Peyer's patch (tissue), 4 donors: Measurements from ENCODE around the gene STEAP1B. TPM values are rescaled to one million over a fixed set of nuclear protein-coding genes. Genes with fewer than 3 reads are reported as not detected.

Experiments
- DNase-seq, 3 donors: peaks; one replicate each; pipeline ENCODE4 v3.0.0-alpha.2; 2017 to 2019
- H3K27ac ChIP-seq, 4 donors: fragments of 200-600 bp; sonication (generic); one replicate each; pipeline ENCODE4 v1.5.1; 2016 to 2019
- H3K27me3 ChIP-seq, 2 donors: fragments of 200-600 bp; sonication (generic); one replicate each; pipeline ENCODE4 v1.5.1; 2019
- H3K36me3 ChIP-seq, 3 donors: fragments of 200-600 bp; sonication (generic); one replicate each; pipeline ENCODE4 v1.5.1; 2016 to 2019
- H3K4me1 ChIP-seq, 4 donors: fragments of 200-600 bp; sonication (generic); one replicate each; pipeline ENCODE4 v1.5.1; 2016 to 2019
- H3K4me3 ChIP-seq, 4 donors: fragments of 200-600 bp; sonication (generic); 1 replicate in 3 of 4; 2 replicates in 1 of 4; pipeline ENCODE4 v1.5.1; 2016 to 2019; ENCODE audit warnings: mild to moderate bottlenecking in 1 of 4
- H3K9me3 ChIP-seq, 4 donors: fragments of 200-600 bp; sonication (generic); one replicate each; pipeline ENCODE4 v1.5.1; 2016 to 2019; ENCODE audit warnings: mild to moderate bottlenecking in 1 of 4
- CTCF ChIP-seq, 6 experiments: fragments of 450-650 bp in 4 of 6; fragments of 200-600 bp in 2 of 6; sonication (generic) in 1 of 6; IDR thresholded peaks; one replicate each; pipeline ENCODE4 v1.5.1; 2017 to 2019; ENCODE audit warnings: antibody characterized with exemption in 6 of 6, mild to moderate bottlenecking in 3 of 6, moderate library complexity in 1 of 6
- POLR2A ChIP-seq, 2 donors: fragments of 450-650 bp; IDR thresholded peaks; one replicate each; pipeline ENCODE4 v1.5.1; 2017; ENCODE audit warnings: antibody characterized with exemption in 2 of 2, mild to moderate bottlenecking in 2 of 2, moderate library complexity in 2 of 2
- total RNA-seq, 4 donors: library from RNA; depleted of rRNA; stranded (reverse); fragments of >200 nt; gene quantifications; one replicate each; pipeline ENCODE4 v1.1.0, GENCODE V29; 2016

STEAP1B gene
- total RNA-seq, 4 donors from 2014 or later, result not detected

GRCh38 chr7:22420008-22420407 lies 80.0 kb downstream of the STEAP1B start:
- H3K4me3 ChIP-seq, result no peak overlapping the region
- H3K36me3 ChIP-seq, result no peaks in the 10 kb centered on the region
- DNase-seq, result no peak
- H3K9me3 ChIP-seq, result no peaks in the 10 kb centered on the region
- H3K27ac ChIP-seq, result no peak overlapping the region
- H3K27me3 ChIP-seq, result no peaks in the 10 kb centered on the region
- no peak for TF ChIP-seq POLR2A (IDR thresholded peaks at IDR 0.05)
- no peak for TF ChIP-seq CTCF (IDR thresholded peaks at IDR 0.05)
- no peaks in the 10 kb centered on the region for H3K4me1 ChIP-seq

- no peaks in the 10 kb centered on the region for H3K27me3 ChIP-seq
- no peak for DNase-seq
- H3K9me3 ChIP-seq, result no peaks in the 10 kb centered on the region
- TF ChIP-seq POLR2A (IDR thresholded peaks at IDR 0.05) (no peak), CTCF (IDR thresholded peaks at IDR 0.05) (no peak)
- H3K4me3 ChIP-seq, result no peak overlapping the region
- H3K27ac ChIP-seq, result no peak overlapping the region
- H3K36me3 ChIP-seq, result no peaks in the 10 kb centered on the region
- H3K4me1 ChIP-seq, result no peaks in the 10 kb centered on the region
Measured at GRCh38 chr7:22419488-22419887, 80.5 kb downstream of the STEAP1B start.

- TF ChIP-seq POLR2A (IDR thresholded peaks at IDR 0.05), result no peak
- no peak for TF ChIP-seq CTCF (IDR thresholded peaks at IDR 0.05)
- Histone ChIP-seq H3K4me1 (no peaks in the 10 kb centered on the region), H3K27ac (no peak overlapping the region), H3K27me3 (no peaks in the 10 kb centered on the region), H3K9me3 (no peaks in the 10 kb centered on the region), H3K4me3 (no peak overlapping the region), H3K36me3 (no peaks in the 10 kb centered on the region)
- no peak for DNase-seq
Measured at GRCh38 chr7:22418251-22419046, 81.5 kb downstream of the STEAP1B start.

- DNase-seq, result no peak
- Histone ChIP-seq H3K9me3 (no peaks in the 10 kb centered on the region), H3K27me3 (no peaks in the 10 kb centered on the region), H3K27ac (no peak overlapping the region), H3K4me3 (no peak overlapping the region), H3K4me1 (no peaks in the 10 kb centered on the region), H3K36me3 (no peaks in the 10 kb centered on the region)
- TF ChIP-seq POLR2A (IDR thresholded peaks at IDR 0.05) (no peak), CTCF (IDR thresholded peaks at IDR 0.05) (no peak)
Measured at GRCh38 chr7:22417841-22418240, 82.1 kb downstream of the STEAP1B start.

- no peak overlapping the region for H3K4me3 ChIP-seq
- no peaks in the 10 kb centered on the region for H3K4me1 ChIP-seq
- H3K27me3 ChIP-seq, result no peaks in the 10 kb centered on the region
- TF ChIP-seq CTCF (IDR thresholded peaks at IDR 0.05) (no peak), POLR2A (IDR thresholded peaks at IDR 0.05) (no peak)
- no peaks in the 10 kb centered on the region for H3K36me3 ChIP-seq
- no peak for DNase-seq
- no peaks in the 10 kb centered on the region for H3K9me3 ChIP-seq
- H3K27ac ChIP-seq, result no peak overlapping the region
Measured at GRCh38 chr7:22417349-22417748, 82.6 kb downstream of the STEAP1B start.
